NCI-H187 (cell line): ENCODE measurements around the gene RTKN.
A peak's percentile ranks its signal among the peaks of the same experiment; 100 is the strongest.

Source experiments
- DNase-seq, 2 experiments: peaks; one replicate each; lab custom pipeline; 2025; lab: John Stamatoyannopoulos, UW

Gene RTKN

DNA sequence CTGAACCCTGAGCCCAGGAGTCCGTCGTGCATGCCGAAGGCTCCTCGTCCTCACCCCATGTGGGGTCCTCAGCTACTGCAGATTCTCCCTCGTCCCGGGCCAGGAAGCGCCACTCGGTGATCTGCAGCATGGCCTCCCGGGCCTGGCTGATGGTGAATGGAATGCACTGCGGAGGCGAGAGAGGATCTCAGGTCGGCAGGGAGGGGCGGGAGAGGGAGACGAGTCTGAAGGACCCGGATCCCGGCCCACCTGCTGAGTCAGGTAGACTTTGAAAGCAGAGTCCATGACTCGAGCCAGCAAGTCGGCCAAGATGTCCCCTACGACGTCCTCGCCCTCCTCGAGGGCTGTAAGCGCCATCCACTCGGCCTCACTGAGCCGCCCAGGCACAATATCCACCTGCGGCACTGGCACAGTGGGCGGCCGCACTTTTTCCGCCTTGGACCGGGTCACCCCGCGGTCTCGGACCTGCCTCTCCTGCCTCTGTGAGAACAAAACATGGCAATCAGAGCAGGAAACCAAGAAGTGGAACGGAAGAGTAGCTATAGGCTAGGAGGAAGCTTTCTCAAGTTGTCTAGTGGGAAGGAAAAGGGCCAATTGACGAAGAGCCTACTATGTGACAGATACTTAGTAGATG lies 25.9 kb downstream of the RTKN start:
- DNase-seq, result no peak

DNA sequence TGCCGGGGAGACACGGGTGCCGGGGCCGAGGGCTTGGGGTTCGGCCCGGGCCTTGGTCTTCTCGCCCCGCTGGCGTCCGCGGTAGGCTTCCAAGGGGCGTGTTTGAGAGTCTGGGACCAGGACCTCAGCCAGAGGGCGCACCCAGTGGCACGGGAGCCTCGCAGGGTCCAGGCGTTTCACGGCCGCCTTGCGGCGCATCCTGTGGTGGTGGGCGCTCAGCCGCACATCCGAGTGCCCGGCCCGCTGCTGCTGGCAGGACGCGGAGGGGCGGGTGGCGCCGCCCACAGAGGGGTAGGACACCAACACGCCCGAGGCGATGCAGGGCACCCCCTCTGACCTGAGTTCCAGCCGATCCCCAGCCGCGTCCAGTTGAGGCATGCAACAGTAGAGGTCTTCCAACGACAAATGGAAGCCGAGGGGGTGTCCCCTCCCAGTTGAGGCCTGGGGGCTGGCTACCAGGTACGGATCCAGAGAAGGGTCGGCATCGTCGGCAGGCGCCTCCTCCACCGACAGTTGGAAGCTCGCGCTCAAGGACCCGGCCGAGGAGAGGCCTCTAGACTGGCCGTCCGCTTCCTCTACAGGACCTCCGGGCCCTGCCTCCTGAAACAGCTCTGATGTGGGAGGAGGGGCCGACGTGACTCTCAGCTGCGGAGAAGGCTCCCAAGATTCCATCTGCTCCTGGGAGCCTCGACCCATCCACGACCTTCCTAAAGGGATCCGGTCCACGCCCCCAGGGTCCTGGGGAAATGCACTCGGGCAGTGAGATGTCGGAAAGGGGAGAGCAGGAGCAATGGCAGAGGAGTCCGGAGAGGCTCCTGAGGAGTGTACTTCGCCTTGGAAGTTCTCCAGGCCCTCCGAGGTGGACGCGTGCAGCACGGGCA lies 26.6 kb downstream of the RTKN start:
- DNase-seq, result no peak

DNA sequence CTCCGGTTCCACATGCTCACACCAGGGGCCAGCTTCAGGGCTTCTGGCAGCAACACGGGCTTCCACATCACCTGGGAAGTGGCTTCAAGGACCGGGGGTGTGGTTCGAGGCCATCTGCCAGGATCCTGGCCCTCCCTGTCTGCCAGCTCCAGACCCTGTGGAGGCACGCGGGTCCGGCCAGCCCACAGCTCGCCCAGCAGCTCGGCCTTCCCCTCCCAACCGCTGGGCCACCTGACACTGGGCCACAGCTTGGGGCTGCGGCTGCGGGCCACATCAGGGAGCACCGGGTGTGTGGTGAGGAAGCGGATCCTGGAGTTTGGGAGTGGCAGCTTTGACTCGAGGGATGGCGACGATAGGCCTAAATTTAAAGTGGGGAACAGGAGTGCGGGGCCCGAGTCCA lies 27.3 kb downstream of the RTKN start:
- no peak for DNase-seq

DNA sequence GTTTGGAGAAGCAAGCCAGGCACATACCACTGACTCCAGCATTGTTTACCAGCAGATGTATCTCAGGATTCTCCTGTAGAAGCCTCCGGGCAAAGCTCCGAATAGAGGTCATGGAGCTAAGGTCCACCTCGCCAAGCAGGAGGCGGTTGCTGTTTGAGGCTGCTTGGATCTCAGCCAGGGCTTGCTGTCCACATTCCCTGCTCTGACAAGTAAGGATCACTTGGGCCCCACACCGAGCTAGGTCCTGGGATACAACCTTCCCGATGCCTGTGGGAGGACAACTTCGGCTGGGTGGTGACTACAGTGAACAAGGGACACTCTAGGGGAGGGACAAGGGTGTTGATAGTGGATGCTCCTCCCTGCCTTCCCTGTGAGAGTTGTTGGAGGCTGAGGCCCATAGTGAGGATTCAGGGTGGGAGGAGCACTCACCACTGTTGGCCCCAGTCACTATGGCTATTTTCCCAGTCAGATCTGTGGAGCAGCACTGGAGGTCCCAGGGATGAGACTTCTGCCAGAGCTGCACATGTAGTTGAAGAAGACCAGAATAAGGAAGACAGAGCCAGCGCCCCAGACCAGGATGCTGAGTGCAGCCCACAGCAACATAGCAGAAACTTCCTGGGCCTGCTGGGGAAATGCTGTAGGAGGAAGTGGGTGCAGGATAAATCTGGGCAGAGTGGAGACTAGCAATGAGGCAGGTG lies 28.6 kb downstream of the RTKN start:
- no peak for DNase-seq

DNA sequence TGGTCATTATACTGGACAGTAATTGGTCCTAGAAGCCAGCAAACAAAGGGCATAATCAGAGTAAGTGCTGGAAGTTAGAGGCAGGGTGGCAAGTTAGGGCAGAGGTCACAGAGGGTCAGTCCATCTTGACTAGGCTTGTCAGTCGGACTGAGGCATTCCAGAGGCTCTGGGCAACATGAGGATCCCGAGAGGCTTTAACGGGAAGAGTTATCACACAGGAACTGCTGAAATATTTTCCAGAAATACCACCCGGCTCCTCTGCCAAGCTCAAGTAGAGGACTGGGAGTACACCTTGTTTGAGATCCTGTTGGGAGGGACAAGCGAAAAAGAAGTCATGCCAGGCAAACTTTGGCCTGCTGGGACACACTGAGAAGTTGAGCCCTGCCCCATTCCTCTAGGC lies 34.1 kb downstream of the RTKN start:
- no peak for DNase-seq

DNA sequence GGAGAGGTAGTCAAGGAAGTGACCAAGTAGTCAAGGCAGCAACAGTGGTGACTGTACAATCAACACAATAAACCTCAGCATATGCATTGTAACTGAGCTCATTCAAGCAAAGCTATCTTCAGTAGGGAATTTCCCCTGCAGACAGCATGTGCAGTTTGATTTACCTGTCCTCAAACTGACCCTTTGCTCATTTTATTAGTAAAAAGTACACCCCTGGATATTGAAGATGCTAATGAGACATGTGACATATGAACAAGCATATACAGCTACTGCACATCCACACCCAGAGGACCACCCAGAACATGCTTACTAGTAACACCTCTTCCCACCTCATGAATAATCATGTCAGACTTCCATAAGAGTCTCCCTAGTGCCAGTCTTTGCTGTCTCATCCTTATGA lies 35.7 kb downstream of the RTKN start:
- DNase-seq, result no peak

DNA sequence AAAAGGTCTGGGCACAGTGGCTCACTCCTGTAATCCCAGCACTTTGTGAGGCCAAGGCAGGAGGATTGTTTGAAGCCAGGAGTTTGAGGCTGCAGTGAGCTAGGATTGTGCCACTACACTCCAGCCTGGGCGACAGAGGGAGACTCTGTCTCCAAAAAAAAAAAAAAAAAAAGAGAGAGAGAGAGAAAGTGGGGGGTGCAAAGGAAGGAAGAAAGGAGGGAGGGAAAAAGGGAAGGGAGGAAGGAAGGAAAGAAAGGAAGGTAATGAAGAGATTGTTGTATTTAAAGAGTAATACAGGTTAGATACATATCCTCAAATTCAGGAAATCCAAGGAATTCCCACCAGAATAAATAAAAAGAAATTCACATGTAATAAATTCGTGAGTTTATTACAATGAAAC lies 39.8 kb downstream of the RTKN start:
- no peak for DNase-seq

DNA sequence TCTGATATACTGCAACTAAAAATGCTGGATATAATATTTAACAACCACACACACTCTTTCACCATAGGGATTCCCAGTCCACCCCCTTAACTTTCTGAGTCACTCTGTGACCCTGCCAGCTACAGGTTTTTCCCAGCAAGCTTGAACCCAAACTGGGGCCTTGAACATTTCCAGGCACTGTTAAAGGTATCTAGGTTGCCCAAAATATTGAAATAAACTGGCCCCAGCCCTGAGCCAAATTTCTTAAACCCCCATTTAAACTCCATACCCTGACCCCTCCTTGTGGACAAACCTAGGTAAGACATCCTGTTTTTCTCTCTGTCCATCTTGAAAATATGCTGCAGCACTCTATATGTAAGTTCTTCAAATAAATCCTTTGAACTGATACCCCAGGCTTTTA lies 42.0 kb downstream of the RTKN start:
- no peak for DNase-seq

DNA sequence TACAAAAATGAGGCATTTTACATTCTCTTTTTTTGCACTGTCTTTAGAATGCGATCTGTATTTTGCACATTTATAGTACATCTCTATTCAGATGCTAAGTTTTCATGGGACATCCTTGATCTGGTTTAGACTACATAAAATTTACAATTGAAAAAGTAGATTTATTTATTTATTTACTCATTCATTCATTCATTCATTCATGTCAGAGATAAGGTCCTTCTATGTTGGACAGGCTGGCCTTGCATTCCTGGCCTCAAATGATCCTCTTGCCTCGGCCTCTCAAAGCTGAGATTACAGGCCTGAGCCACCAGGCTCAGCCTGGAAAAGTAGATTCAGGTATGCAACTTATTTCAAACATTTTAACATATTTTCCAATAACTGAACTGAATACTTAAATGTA lies 45.6 kb downstream of the RTKN start:
- no peak for DNase-seq

DNA sequence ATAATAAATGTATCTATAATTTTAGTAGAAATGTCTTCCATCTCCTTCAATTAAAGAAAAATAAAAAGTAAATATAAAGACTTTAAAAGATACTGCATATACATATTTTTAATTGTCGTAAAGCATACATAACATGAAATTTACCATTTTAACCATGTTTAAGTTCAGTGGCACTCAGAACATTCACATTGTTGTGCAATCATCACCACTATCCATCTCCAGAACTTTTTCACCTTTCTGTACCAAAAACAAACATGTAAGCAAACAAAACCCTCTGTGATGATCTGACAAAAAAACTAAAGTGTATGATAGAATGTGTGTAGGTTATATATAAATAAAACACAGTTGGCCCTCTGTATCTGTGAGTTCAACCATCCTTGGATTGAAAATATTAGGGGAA lies 48.2 kb downstream of the RTKN start:
- DNase-seq, result no peak

DNA sequence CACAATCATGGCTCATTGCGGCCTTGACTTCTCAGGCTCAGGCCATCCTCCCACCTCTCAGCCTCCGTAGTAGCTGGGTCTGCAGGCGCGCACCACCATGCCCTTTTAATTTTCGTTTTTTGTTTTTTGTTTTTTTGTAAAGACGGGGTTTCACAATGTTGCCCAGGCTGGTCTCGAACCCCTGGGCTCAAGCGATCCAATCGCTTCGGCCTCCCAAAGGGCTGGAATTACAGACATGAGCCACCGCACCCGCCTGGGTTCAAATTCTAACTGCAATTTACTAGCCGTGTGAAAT lies 49.3 kb downstream of the RTKN start:
- DNase-seq, result no peak

DNA sequence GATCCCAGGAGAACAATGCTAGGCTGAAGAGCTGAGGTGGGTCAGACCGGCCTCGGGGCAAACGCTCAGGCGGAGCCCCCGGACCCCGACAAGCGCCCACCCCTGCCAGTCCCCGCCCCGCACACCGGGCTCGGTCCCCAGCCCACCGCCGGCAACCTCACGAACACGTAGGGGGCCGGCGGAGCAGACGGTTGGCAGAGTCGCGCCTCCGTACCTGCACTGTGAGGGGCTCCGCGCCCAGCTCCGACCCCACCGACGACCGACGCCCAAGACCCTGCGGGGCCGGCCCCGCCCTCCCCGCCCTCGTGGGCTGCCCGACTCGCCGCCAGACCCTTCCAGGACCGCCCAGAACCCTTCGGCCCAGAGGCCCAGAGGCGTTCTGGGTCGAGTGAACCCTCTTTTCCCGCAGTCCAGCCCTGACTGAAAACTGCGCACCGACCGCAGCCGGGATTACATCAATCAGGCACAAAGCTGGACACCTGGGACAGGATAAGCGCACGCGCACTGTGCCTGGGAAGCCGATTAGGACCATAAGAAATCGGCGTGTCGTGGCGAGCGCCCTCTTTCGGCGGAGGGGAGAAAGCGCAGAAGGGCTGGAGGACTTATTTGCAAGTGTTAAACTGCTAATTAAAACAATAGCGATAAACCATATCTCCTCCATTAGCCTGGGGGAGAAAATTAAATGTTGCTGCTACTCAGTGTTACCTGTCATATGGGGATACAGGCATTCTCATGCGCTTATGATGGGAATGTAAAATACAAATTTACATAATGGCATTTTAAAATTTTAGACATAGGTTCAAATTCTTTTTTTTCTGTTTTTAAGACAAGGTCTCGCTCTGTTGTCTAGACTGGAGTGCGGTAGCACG lies 49.9 kb downstream of the RTKN start:
- peak; percentile 33 to 47 for DNase-seq

DNA sequence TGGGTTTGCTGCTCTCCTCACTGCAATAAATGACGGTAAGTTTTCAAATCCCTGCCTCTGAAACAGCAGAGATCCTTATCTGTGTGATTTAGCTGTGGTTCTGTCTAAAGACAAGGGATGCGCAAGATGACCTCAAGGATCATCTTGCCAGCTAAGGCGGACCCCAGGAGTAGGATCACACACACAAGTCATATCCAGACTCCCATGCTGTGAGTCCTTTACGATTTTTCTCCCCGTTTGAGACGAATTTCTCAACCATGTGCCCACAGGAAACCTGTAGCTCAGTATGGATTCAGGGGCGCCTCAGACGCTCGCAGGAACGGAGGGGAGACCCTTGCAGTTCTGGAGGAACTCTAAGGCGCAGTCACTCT lies 50.5 kb downstream of the RTKN start:
- DNase-seq, result no peak

DNA sequence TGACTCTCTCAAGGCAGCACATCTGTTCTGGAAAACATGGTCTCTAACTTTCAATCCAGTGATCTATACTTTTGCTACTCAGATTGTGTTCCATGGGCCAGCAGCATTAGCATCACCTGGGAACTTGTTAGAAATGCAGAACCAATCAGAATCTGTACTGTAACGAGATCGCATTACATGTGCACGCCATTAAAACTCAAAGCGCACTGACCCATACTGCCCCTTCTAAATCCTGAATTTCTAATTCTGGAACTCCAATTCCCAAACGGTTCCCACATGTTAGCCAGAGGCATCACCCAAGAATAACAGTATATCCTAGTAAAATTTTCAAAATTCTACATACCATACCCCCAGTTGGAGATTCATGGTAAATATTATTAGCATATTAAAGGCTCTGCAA lies 51.1 kb downstream of the RTKN start:
- no peak for DNase-seq

DNA sequence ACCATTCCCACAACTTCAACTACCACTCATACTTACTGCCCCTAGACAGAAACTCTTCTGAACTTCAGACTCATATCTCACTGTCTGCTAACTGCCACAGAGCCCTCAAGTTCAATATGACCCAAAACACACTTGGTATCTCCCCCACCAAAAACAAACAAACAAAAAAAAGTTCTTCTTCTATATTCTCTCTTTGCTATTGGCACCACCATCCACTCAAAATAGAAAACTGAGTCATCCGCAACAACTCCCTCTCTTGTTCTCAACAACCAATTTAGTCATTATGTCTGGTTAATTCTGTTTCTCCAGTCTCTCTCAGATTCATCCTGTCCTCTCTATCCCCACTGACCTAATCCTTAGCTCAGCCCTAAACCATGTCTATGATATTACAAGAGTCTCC lies 54.4 kb downstream of the RTKN start:
- no peak for DNase-seq

DNA sequence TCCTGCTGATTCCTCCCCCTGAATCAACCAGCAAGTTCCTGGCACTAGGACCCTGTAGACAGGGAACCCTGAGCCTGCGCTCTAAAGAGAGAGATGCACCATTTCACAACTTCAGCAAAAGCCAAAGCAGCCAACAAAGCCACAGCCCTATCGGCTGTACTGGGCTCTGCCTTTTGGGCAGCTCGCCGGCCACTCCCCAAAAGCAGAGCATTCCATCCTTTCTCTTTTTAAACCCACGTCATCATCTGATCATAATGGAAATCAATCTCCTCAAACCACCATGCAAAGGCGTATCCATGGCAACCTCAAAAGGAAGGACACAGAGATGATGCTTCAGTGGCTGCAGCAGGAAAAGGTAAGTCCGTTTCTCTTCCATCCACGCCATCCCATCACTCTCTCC lies 56.3 kb downstream of the RTKN start:
- DNase-seq, result no peak

DNA sequence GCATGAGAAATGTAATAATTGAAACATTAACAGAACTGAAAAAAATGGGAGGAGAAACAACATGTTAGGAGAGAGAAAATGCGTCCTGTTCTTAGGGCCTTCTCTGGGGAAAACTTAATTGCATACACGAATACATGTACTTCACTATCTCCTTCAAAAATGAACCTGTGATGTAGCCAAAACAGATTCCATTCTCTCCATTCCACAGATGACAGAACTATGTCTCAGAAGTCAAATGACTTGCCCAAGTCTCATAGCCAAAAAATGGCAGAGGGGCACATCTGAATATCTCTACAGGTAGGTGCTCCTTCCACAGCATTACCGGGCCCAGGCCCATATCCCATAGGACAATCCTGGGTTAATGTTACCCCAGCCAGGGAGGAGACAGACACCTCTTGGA lies 57.7 kb downstream of the RTKN start:
- DNase-seq, result no peak

DNA sequence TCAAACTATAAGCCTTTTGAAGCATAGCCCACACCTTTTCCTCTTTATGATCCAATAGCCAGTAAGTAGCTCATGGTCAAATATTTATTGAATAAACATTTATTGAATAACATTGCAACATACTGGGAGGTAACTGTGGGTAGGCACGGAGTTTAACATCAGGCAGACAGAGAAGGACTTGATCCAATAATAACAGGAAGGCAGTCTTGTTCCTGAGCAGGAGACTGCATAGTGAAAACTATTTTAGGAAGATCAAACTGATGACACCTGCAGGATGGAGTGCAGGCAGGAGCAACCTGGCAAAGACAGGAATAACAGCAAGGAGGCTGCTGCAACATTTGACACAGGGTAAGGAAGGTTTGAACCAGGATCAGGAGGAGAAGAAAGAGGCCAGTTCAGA lies 58.5 kb downstream of the RTKN start:
- DNase-seq, result no peak

DNA sequence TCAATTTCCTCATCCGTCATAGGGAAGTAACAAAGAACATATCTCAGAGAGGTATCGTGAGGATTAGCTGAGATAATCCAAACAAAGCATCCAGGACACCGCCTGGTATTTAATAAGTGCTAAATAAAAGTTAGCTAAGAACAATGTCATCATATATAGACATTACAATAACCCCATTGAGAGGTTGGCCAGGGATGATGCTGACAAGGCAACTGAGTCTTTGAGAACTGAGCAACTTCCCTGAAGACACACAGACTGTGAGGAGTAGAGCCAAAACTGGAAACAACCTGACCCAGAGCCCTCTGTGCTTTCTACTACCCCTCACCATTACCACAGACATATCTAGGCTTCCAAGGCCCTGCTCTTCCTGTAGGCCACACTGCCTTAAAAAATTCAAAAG lies 60.0 kb downstream of the RTKN start:
- DNase-seq, result no peak

DNA sequence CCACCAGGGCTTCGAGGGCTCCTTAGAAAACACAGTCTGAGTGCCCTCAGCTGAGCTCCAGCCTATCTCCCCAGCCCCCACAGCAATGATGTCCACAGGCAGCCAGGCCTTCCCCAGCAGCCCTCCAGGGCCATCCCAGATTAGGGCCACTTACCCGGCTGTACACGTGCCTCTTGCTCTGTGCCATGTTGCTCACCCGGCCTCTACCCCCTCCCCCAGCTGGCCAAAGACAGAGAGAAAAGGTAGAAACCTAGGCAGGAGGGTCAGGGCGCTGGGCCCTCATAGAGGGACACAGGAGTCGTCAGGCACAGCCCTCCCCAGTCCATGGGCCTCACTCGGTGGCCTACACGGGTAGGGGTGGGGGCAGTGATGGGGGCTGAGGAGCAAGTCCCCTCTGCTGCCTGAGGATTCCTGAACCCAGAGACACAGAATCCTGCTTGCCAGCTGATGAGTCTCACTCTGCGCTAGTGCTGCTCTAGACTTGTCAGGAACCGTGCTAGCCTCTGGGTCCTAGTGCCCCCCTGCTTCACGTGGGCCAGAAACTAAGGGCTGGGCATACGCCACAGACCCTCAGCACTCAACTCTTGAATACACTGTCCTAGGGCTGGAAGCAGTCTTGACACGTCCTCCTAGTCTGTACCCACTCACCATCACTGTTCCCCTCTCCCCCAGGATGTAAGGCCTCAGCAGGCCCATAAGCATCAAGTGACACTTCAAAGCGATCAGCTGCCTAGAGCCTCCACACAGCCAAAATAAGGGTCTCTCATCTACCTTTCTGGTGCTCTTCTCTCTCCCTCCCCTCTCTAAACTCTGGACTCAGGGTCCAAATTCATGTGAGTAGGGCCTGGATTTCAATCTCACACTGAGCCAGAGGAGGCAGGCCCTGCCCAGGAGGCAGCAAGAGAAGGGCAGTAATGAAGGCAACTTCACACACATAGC lies 61.6 kb downstream of the RTKN start, which contains the start of gene DCTN1:
Gene DCTN1, minus strand, starts transcription at position 461 of the 939 bp plus-strand sequence. Its CDS starts 274 bp downstream, at position 187.
- no peak for DNase-seq

DNA sequence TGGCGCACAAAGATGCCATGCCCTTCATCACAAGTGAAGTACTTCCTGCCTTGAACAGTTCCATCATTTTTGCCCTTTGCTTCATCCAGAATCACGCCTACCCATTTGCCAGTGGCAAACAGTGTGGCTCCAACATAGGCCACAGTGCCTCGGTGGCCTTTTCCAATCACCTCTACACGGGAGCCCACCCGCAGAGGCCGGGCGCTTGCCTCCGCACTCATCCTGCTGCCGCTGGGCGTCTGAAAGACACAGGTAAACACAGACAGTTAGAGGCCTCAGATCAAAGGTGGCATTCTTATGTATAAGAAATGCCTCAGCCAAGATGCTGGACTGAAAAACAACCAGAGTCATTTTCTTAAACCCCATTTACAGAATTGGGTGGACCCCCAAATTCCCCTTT lies 63.7 kb downstream of the RTKN start:
- DNase-seq, result no peak
